C4-2B (cell line): ENCODE results near the gene ACSF3.

Experiments used
- H3K27ac ChIP-seq: fragments of 450-650 bp; 2 replicates; pipeline ENCODE4 v1.5.1; 2017
- ZFX ChIP-seq: fragments of 450-650 bp; IDR thresholded peaks from 2 replicates; pipeline ENCODE4 v1.6.1; 2017
- TF ChIP-seq, protein P1 (sequence below): fragments of 450-650 bp; conservative IDR thresholded peaks from 2 replicates; pipeline ENCODE4 v1.5.1; 2017; ENCODE audit warnings: mild to moderate bottlenecking

Gene ACSF3

DNA sequence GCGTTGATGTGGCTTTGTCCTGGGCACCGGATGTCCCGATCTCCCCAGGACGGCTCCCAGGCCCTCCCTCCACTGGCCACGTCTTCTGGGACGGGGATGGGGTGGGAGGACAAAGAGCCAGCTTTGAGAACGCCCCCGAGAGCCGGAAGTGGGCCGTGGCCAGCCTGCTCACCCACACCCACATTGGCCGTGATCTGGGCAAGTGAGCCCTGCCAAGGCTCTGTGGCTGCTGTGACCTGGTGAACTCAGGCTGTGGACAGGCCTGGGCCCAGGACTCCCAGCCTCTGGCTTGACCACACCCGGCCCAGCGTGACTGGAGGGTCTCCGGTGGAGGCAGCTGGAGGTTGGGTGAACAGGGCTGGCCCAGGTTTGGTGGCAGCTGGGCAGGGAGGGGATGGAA is 81.2 kb downstream of the ACSF3 start:
- H3K27ac ChIP-seq = no peak overlapping the region
- TF ChIP-seq, protein P1, sequence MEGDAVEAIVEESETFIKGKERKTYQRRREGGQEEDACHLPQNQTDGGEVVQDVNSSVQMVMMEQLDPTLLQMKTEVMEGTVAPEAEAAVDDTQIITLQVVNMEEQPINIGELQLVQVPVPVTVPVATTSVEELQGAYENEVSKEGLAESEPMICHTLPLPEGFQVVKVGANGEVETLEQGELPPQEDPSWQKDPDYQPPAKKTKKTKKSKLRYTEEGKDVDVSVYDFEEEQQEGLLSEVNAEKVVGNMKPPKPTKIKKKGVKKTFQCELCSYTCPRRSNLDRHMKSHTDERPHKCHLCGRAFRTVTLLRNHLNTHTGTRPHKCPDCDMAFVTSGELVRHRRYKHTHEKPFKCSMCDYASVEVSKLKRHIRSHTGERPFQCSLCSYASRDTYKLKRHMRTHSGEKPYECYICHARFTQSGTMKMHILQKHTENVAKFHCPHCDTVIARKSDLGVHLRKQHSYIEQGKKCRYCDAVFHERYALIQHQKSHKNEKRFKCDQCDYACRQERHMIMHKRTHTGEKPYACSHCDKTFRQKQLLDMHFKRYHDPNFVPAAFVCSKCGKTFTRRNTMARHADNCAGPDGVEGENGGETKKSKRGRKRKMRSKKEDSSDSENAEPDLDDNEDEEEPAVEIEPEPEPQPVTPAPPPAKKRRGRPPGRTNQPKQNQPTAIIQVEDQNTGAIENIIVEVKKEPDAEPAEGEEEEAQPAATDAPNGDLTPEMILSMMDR = no peak
- no peak for TF ChIP-seq ZFX

DNA sequence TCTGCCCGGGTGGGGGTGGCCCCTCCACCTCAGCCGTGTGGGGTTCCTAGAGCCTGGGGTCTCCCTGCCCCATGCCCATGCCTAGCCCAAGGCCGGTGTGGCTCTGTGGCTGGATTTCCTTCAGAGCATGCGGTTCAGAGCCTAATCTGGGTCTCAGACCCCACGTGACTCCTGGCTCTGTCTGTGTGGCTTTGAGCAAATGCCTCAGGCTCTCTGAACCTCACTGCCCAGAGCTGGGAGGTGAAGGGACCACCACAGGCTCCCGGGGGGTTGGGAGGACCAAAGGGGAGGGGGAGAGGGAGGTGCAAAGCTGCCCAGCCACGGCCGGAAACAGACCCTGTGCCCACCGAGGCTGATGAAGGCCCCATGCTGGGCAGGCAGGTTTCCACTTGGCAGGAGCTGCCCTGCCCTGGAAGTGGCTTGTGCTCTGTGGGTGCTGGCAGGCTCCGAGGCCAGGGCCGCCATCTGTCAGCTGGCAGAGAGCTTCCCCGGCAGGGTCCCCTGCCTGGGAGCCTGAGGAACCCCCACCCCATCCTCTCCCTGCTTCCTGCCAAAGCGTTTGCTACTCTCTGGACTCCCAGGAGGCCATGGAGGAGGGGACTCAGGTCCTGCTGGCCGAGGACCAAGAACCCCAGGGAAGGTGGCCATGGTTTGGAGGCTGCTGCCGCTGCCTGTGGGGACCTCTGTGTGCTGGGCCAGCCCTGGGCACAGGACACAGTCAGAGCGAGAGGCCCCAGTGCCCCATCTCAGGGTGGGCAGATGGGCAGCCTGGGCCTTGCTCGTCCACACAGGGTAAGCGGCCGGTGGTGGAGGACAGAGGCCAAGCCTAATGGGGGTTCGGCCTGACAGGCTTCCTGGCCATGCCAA is 81.9 kb downstream of the ACSF3 start:
- no peak overlapping the region for H3K27ac ChIP-seq
- TF ChIP-seq, protein P1 = no peak
- no peak for TF ChIP-seq ZFX

DNA sequence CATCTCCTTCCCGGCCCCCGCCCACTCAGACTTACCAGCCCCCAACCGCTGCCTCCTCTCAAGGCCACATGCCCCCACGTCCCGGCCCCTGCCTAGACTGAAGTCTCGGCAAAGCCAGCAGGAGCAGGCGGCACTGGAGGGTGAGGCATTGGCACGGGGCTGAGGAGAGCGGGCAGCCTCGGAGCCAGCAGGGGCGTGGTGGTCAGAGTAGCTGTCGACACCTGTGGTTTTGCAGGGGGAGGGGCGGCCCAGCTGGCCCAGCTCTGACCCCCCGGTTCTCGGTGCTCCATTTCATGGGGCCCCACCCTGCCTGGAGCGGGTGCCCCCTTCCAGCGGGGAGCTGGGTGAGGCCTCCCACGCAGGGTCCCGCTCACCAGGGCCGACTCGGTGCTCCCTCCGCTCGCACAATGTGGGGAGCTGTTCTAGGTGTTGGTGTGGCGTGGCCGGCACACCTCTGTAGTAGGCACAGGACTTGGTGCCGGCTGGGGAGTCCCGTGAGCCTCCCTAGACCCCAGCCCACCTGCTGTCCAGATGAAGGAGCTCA is 82.6 kb downstream of the ACSF3 start:
- no peak for TF ChIP-seq ZFX
- TF ChIP-seq, protein P1 = no peak
- H3K27ac ChIP-seq = no peak overlapping the region

DNA sequence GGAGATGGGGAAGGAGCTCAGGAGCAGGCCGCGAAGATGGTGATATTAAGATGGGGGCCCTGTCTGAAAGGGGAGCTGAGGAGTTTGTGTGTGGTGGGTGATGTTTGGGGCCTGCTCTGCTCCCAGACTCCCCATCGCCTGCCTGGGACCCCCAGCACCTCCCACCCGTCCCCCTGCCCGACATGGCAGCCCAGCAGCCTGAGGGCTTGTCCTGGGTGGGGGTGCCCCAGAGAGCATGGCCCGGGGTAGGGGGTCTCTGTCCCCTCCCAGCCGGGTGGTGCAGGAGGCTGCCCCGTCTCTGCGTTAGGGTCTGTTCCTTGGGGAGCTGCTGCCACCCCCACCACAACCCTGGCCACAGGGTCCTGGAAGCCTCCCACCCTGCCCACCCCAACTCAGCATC is 83.1 kb downstream of the ACSF3 start:
- no peak overlapping the region for H3K27ac ChIP-seq
- TF ChIP-seq, protein P1 = no peak
- no peak for TF ChIP-seq ZFX

DNA sequence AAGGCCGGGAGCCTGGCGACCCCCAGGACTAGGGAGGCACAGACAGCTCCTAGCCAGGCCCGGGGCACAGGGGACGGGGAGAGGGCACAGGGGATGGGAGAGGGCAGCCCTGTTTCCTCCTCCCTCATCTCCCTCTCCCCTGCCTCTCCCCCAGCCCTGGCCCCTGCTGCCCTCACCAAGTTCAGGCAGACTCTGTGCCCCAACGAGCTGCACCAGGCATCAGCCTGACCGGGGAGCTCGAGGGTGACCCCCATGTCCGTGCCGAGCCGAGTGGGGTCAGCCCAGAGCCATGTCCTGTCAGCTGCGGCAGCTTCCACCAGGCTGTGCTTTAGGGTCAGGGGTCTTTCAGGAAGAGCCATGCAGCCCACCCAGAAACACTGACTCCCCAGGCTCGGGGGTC is 83.8 kb downstream of the ACSF3 start:
- TF ChIP-seq, protein P1 = no peak
- TF ChIP-seq ZFX = no peak
- no peak overlapping the region for H3K27ac ChIP-seq

DNA sequence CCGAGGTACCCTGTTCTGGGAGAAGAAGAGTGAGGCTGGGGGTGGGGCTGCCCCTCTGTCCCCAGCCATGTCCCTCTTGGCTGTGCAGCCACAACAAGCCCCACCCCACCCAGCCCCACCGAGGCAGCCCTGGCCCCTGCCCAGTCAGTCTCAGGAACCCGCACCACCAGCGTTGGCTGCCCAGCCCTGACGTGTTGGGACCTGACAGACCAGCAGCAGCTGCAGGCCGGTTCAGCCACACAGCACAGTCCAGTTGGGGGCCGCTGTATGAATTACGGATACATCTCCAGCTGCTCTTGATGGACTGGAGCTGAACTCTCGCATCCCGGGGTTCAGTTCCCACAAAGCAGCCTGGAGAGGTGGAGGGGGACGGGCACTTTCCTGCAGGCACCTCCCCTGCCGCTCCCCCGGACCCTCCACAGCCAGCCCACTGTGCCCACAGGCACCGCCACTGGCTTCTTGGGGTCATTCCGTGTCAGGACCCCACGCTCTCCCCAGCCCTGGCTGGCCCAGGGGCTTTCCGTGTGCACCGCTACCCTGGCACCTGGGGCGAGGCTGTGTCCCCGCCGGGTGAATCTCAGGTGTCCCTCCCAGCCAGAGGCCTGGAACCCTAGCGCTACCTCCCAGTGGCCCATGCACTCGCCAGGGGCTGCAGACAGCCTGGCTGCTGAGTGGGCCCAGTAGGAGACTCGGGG is 84.9 kb downstream of the ACSF3 start:
- H3K27ac ChIP-seq = no peak overlapping the region
- TF ChIP-seq, protein P1 = no peak
- TF ChIP-seq ZFX = no peak

DNA sequence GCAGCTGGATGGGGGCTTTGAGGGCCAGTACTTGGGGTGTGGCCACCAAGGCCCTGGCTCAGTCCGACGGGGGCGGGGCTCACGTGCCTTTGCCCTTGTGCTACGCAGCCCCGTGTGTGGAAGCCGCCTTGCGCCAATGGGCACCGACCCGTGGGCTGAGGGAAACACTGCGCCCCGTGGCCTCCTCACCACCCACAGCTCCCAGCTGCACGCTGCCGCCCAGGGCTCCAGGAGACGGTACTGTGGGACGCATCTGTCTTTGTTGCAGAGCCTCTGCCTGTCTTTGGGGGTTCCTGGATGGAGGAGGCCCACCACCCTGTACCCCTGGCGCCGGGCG is 85.5 kb downstream of the ACSF3 start:
- H3K27ac ChIP-seq = no peak overlapping the region
- no peak for TF ChIP-seq ZFX
- TF ChIP-seq, protein P1 = no peak
